GM18951 (cell line): ENCODE results near the gene ATF7.

Experiments used
- POLR2A ChIP-seq: IDR thresholded peaks from 4 replicates; pipeline ENCODE4 v1.6.1; 2011; ENCODE audit warnings: mild to moderate bottlenecking; ENCODE audit not compliant: insufficient read length, insufficient read depth; ENCODE audit errors: extremely low read depth
- in situ Hi-C: fragments of 300-500 bp; cut with MboI; formaldehyde crosslinking; loops from one replicate; pipeline ENCODE4 v1.12.0; 2022; ENCODE audit warnings: low sequenced_read_pairs, mixed read lengths, inconsistent platforms; ENCODE audit not compliant: unreplicated experiment

ATF7 gene

DNA sequence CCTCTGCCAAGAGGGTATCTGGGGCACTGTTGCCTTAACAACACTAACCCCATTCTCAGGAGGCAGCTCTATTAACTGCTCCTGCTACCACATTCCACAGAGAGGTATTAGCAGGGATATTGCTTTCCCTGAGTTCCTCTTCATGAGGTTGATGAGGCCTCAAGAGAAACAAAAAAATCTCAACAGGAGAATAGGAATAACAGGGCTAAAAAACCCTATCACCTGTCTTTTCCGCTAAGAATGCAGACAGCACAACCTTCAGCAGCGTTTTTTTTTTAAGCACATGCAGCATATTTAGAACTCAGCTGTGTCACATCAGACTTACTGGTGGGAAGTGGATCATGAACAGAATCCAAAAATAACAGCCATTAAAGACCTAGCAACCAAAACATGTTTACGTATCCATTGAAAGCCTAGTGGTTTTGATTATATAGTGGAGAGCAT is 29.2 kb downstream of the ATF7 start:
- no peak for TF ChIP-seq POLR2A
- in situ Hi-C loops = no loop called here

DNA sequence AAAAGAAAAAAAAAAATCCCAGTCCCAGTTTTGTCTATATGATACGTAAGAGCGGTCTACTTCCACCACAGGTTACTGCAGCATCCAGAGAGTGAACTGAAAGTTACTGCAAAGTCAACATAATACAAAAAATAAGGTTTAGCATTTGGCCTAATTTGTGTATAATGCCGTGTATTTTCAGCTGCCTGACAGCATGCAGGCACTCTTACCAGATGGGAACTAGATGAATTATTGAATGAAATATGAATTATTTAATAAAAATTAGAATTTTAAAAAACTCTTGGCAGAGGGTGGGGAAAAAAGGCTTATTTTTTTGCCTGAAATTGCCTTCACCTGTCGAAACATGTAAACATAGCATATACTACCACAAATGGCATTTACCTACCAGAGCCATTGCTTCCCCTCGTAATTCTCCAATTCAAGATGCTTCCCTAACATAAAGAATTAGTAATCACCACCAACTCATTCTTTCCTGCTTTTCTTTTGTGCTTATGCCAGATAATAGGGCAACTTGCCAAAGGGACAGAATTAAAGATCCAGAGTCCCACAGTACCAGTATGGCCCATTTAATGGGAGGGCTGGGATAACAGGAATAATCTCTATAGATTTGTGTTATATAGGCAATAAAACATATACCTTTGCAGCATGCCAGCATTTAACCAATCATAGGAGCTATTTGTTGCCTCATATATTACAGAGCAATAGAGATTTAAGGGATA is 31.1 kb downstream of the ATF7 start:
- in situ Hi-C loops = no loop called here
- no peak for TF ChIP-seq POLR2A

DNA sequence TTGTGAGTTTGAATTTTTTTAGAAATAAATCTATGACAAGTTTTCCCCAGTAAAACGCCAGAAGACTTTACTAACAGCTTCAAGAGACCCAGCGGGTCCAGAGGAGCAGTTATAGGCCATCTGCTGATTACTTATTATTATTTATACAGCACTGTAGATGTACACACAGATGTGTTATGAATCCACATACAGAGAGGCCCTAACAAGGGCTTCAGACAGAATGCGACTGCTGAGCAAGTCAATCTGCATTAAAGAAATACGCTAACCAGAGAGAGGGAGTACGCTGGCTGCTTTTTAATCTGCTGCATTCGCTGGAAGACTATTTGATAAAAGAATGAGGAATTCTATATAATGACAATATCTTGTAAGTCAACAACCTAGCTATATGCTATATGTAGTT is 32.5 kb downstream of the ATF7 start:
- no peak for TF ChIP-seq POLR2A
- in situ Hi-C loops = no loop called here

DNA sequence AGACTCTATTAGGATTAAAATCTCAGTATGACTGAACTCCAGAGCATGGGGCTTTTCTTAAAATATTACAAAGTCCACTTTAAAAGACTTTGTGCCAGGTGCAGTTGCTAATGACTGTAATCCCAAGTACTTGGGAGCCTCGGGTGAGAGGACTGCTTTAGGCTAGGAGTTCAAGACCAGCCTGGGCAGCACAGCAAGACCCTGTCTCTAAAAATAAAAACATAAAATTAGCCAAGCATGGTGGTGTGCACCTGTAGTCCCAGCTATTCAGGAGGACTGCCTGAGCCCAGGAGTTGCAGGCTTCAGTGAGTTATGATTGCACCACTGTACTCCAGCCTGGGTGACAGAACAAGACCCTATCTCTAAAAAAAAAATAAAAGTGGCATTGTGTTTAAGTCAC is 33.2 kb downstream of the ATF7 start:
- in situ Hi-C loops = no loop called here
- TF ChIP-seq POLR2A = no peak

DNA sequence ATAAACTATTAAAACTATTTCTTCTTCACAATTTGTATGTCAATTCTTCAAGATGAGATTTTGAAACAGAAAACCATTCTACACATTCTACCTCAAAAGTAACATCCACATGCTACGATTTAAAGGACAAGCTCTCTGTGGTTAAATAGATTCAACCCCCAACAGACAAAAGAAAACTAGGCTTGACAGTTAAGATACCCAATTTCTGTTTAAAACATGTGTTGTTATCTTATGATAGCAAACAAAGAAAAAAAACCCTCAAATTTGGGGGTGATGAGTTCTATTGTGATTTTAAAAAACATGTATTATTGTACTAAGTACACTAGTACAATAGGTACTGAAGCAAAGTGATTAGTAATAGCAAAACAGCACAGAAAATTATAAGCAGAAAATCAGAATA is 33.8 kb downstream of the ATF7 start:
- no peak for TF ChIP-seq POLR2A
- in situ Hi-C loops = no loop called here

DNA sequence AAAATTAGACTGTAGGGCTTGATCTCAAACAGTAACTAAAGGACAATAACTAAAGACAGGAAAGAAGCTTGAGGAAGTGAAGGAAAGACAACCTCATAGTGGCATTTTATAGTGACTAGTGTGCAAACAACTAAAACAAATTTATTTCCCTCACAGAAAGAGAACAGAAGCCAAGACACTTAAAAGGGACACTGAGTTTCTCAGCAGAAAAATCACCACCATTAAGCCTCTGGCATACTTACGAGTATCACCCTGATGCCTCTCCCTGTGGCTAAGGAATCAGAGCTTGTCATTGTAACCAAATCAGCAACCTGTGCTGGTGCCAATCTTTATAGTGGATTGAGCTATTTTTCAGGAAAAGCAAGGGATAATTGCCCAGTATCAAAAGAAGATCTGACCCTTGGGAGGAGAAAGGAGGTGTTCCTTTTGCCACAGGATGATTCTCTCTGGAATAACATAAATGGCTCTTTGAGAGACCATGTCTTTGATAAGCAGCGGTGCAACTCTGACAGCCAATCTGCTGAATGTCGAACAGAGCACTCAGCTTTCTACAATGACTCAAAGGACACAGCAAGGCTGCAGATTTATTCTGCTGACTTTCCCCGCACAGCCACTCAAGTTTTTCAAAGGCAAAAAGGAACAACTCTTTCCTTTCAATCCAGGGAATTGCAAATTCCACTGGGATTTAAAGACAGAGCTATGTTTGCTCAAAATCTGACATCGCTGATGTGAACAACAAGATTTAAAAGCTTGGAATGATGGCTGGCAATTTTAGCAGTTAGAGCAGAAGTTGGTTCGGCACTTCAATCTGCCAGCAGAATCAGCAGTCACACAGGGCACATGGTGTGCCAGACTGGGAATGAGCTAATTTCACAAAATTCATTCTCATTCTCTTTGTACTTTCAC is 34.6 kb downstream of the ATF7 start:
- in situ Hi-C loops = no loop called here
- no peak for TF ChIP-seq POLR2A

DNA sequence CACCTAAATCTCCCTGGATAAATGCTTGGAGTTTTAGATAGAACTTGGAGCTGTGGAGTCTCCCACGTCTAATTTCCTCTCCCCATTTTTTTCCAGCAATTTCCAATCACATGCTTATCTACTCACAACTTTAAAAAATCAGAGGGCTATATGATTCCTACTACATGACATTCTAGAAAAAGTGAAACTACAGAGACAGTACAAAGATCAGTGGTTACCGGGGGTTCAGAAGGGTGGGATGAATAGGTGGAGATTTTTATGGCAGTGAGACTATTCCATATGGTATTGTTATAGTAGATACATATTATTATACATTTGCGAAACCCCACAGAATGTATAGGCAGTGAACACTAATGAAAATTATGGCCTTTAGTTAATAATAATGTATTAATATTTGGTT is 35.5 kb downstream of the ATF7 start:
- no peak for TF ChIP-seq POLR2A
- in situ Hi-C loops = no loop called here

DNA sequence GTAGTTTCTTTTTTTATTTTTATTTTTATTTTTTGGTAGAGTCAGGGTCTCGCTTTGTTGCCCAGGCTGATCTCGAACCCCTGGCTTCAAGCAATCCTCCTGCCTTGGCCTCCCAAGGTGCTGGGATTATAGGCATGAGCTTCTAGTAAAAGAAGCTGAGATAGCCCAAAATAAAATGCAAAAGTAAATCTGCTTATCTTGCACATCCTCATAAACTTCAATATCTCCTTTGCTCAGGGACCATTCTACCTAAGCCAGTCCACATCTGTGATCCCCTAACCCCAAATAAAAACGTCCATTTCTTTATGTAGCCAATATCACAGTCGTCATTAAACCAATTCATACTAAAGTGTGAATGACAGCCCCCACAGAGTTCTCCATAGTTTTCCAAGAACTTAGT is 36.3 kb downstream of the ATF7 start:
- in situ Hi-C loops = no loop called here
- no peak for TF ChIP-seq POLR2A

DNA sequence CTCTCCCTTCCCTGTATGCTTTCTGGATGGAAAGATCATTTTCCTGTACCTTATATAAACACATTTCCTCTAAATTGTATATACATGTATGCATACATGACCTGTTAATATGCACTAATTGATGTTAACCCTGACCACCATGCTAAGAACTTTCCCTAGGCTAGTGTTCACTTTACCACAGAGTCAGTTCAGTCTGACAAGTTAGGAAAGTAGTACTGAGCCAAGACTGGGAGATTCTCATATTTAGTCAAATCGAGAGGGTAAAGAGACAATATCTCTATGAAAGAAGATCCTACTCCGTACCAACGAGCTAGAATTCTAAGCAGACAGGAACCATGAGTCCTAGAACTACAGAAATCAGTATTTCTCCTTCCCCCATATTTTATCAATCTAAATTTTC is 36.8 kb downstream of the ATF7 start:
- no peak for TF ChIP-seq POLR2A
- in situ Hi-C loops = no loop called here

DNA sequence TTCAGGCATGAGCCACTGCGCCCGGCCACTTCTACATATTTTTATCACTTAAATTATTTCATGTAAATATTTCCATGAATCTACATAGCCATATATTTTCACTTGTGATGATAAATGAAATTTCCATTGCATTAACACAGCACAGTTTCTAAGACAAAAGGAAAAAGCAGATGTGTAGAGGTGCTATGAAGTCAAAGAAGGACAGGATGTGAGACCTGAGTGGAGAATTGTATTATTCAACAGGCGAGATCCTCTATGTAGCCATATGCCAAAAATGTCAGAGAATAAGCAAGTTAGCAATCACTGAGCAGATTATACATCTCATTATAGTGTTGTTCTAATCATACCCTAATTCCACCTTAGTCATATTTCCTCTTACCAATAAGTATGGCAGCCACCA is 38.1 kb downstream of the ATF7 start:
- in situ Hi-C loops = no loop called here
- no peak for TF ChIP-seq POLR2A

DNA sequence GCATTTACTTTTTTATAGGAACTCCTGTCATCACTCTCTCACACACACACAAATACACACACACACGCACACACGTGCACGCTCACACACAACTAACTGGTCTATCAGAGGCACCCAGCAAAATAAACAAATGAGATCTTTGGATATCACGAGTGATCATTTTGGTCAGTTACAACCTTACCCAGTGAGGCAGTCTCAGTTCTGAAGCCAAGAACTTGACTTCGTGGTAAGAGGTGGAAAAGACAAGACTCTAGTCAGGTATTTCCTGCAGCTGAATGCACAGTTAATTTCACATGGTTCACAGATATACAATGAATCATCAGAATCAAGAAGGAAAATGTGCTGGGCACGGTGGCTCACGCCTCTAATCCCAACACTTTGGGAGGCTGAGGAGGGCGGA is 39.4 kb downstream of the ATF7 start:
- TF ChIP-seq POLR2A = no peak
- in situ Hi-C loops = no loop called here

DNA sequence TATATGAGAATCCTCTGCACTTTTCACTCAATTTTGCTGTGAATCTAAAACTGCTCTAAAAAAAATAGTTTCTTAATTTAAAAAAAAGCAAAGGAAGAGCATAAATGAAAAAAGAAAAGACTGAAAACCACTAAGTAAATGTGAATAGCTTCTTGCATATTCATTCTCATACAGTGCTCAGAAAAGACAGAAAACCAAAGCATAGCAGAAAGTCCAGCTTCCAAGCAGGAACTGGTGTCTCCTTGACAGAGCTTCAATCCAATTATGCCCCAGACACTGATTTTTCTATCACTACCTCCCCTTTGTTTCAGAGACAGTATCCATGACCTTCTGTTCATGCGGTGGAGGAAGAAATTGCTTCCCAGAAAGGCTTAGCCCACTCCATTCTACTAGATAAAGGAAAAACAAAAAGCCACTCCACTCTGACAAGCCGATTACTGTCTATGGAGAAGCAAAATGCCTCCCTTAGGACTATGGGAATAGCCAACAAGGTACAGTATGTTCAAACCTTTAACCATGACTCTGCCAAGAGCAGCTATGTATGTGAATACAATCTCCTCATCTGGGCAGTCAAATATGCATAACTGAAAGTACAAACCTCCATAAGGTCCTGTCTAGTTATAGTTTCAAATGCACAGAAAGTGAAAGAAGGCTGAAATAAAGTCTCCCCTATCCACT is 40.6 kb downstream of the ATF7 start:
- in situ Hi-C loops = no loop called here
- TF ChIP-seq POLR2A = no peak

DNA sequence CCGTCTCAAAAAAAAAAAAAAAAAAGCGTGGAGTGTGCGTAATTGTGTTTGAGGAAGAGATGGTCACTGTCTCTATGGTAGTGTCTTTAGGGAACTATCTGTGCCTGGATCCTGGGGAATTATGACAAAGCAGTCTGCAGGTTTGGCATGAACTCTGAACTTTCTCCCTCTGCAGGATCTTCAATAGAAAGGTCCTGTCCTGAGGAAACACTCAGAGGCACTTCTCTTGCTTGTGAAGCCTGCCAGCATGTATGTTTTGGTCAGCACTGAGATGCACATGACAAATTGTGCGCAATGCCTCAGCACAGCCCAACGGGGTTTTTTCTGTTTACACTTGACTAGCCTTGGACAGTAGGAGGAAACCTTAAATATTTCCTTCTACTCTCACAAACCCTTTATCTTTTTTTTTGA is 46.6 kb downstream of the ATF7 start:
- in situ Hi-C loops = no loop called here
- no peak for TF ChIP-seq POLR2A

DNA sequence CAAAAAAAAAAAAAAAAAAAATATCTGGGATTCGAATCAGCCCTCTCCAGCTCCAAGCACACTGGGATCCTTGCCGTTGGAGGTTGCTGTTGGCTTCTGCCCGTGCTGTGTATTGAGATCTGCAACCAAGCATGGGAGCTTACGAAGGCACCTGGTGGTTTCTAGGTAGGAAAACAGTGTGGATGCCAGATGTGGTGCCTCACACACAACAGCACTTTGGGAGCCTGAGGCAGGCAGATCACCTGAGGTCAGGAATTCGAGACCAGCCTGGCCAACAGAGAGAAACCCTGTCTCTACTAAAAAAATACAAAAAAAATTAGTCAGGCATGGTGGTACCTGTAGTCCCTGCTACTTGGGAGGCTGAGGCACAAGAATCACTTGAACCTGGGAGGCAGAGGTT is 47.4 kb downstream of the ATF7 start:
- TF ChIP-seq POLR2A = no peak

DNA sequence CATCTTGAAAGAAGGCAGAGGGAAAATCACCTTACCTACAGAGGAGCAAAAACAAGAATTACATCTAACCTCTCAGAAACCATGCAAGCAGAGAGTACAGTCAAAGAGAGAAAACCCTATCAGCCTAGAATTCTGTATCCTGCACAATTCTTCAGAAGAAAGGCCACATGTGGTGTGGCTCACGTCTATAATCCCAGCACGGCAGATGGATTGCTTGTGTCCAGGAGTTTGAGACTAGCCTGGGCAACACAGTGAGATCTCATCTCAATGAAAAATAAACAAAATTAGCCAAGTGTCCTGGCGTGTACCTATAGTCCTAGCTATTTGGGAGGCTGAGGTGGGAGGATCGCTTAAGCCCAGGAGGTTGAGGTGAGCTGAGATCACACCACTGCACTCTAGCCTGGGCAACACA is 48.2 kb downstream of the ATF7 start:
- no peak for TF ChIP-seq POLR2A
- in situ Hi-C loops = no loop called here

More for the DNA sequence above, 47.4 kb downstream of the ATF7 start:
- in situ Hi-C loops = no loop called here
